Stimulated activated CD4-positive, alpha-beta T cell treated with anti-CD3 and anti-CD28 coated beads, Interleukin-1b, Interleukin-23, amount 100 ng/mL, for 48 hours (primary cell): ENCODE results near the gene KLHL40.

ENCODE experiments used
- DNase-seq: peaks from one replicate; pipeline ENCODE4 v3.0.0-alpha.2; 2020

Gene KLHL40

DNA sequence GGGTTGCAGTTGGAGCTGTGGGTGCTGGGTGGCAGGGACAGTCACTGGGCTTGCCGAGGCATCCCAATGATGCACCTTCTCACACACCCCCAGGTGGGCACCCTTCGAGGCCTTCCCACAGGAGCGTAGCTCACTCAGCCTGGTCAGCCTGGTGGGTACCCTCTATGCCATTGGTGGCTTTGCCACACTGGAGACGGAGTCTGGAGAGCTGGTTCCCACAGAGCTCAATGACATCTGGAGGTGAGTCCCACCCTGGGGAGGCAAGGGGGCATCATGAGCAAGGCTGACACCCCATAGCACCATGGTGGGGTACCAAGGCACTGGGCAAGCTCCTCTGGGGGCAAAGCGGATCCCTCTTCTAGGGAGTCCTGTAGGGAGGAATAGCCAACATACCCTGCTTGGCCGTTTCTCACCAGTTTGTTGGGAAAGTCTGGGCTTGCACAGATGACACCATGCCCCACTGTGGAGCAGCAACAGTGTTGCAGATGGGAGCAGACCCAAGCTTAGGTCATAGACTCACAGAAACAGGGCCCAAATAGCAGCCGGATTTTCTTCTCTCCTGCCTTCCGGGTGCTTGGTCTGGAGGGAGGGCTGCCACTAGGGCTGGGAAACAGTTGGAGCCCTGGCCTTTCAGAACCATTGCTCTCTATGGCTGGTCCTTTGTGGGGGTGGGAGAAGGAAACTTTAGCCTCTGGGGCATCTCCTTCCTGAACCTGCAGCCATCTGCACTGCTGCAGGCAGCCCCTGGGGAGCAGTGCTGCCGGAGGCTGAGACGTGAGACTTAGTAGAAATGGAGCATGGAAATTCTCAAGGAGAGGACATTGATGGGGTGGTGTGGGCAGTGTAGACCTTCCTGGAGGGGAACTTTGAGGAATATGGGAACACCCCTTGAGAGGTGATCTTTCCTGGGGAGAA is 5.7 kb downstream of the KLHL40 start:
- DNase-seq, result no peak

DNA sequence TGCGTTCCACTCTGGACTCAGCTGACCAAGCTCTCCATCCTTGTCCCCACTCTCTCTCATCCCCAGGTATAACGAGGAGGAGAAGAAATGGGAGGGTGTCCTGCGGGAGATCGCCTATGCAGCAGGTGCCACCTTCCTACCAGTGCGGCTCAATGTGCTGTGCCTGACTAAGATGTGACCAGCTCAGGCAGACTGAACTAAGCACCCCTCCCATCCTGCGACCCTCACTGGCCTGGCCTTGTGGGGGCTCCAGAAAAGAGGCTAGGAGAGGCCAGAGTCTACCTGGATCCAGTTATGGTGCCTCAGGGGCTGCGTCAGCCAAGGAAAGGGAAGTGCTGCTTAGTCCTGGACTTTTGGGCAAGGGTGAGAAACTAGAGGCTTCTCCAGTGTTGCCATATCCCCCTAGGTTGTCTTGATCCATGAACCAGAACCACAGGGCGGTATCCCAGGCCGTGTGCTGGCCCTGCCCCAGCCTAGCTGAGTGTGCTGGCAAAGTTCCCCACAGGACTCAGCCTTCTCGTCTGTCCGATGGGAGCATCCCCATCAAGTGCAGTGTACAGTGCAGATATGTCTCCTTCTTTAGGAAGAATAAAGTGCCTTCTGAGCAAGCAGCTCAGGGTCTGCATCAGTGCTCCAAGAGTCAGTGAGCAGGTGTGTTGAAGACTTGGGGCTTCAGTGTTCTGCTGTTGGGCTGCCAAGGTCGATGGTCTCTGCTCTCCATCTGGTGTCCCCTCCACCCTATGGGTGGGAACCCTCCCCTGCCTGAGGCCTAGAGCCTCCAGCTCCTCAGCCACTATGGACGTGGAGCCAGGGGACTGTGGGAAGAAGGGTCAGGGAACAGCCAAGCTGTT is 6.7 kb downstream of the KLHL40 start:
- DNase-seq, result no peak

DNA sequence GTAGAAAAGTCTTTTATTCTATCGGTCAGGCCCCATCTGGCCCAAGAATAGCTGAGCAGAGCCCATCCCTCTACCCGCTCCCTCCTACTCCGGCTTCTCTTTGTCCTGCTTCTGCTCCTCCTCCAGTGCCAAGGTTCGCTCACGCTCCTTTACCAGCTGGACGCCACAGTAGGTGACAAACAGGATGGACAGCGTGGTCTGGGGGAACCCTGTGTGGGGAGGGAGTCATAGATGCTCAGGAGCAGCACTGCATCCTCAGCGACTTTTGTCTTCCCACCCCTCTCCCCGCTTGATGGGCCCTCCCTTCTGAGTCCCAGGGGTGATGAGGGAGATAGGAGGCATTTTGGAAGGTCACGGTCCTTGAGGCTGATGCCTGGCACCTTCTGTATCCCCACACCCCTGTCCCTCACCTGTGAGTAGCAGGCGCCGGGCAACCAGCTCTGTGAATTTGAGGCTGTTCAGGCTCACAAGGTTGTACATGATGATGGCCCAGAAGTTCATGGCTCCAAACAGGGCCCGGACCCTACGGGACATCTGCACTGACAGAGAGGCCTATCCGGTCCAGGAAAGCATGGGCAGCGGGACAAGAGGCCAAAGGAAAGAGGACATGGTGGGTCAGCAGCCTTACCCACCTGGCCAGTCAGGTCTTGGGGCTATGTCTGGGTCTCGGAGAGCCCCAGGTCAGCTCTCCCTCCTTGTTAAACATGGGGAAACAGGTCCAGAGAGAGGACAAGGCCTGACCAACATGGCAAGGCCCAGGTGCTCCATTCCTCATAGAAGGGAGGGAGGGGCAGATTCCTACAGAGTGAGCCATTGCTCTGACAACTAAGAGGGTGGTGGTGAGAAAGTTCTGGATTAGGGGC is 7.6 kb downstream of the KLHL40 start:
- DNase-seq, result no peak

DNA sequence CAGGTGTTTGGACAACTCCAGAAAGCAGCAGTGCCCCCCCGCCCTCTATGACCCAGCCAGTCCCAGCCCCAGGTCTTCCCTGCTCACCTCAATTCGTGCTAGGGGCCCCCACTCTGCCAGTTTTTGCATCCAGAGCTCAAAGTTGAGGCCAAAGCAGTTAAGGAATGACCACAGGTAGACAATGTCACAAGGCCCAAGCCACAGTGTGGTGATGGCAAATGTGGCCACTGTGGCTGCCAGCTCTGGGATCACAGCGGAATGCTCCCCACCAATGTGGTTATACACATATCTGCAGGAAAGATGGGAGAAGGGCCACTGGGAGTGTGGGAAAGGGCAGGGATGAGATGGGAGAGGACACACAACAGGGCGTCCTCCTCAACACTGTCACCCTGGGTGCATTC is 8.2 kb downstream of the KLHL40 start:
- no peak for DNase-seq

DNA sequence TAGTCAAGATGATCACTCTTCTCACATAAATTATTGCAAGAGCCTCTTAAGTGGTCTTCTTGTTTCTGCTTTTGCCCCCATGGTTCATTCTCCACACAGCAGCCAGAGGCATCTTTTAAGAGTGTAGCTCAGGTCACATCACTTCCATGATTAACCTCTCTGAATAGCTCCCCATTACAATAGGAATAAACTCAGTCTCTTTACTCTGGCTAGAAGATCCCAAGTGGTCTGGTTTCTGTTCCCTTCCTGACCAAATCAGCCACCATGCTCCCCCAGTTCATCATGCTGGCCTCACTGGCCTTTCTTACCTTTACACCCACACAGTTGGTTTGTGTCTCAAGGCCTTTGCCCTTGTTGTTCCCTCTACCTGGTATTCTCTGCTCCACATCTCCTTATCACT is 9.0 kb downstream of the KLHL40 start:
- DNase-seq, result no peak

DNA sequence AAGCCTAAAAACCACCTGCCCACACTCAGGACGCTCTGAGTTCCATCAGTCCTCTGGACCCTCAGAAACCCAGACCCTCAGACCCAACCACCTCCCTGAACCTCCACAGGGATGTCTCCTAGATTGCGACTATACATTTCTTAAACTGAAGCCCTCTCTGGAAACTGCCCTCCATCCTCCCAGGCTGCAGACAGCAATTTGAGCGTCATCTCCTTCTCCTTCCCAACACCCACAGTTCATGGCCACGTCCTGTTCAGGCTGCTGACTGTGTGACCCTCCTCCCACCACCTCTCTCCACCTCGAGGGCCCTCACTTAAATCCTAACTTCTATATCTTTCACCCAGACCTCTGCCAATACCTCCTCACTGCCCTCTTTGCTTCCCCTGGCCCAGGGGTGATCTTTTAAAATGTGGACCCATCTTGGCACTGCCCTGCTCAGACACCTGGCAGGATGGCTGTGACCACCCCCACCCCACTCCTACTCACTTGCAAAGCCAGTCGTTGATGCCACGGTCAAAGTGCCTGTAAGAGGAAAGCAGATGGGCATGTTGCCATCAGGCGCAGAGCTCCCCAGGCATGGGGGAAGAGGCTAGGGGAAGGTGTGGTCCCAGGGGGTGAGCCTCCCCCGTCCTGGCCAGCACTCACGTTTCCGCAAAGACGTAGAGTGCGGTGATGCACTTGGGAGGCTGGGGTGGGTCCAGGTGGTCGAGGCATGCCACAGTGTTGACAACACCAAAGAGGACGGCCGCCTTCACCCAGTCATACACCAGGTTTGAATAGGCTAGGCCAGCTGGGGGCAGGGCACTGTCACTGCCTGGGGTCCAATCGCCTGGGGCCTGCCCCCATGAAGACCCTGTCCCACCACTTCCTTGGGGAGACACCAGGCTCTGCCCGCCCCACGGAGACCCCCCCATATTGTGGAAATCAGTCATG is 11.3 kb downstream of the KLHL40 start:
- DNase-seq, result no peak

DNA sequence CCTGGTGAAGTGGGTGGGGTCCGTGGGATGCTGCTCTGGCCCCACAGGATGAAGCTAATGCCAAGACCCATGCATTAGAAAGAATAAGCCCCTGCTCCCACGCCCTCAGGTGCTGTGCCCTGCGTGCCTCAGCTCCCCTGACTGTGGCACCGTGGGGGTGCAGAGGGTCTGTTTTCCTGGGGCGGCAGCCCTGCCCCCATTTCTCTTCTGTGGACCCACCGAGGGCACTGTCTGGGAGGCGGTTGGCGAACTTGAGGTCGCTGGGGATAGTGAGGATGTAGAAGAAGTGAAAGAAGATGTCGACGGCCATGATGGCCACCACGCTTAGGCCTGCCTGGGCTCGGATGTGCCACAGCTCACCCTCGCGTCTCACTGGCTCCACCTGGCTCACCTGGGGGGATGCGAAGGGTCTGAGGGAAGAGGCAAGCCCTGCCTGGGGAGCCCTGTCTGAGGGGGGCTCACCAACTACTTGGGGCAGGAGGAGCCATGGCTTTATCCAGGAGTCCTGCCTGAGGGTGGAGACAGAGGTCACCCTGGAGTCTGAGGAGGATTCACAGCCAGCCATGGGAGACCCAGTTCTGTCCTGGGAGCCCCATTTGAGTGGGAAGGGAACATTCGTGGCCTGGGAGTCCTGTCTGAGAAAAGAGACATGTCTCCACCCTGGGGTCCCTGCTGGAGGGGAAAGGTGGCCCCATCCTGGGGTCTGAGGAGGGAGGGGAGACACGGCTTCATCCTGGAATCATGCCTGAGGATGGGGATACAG is 12.1 kb downstream of the KLHL40 start:
- DNase-seq, result no peak

DNA sequence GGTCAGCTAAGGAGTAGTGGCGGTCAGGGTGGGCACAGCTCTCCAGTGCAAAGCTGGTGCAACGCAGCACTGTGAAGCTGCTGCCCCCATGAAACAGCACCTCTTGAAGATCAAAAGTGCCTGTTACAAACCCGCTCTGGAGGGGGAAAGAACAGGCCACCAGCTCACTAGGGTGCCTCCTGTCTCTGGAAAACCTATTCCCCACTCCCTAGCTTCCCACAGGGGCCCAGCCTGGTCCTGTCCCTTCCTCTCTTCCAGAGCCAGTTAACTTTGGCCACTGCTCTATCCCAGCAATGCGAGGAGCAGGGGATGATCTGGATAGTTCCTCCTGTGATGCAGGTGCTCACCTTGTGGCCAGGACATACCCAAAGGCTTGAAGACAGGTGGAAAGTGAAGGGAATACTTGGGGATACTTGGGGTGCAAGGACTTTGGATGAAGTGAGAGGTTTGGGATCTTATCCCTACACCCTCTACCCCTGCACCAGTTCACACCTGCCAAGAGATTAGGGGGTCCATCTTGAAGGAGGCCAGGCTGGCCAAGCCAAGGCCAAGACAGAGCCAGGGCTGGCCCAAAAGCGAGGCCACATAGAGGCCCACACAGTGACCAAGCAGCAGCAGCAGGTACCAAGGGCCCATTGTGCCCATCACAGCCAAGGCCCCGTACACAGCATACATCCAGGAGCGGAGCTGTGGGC is 13.0 kb downstream of the KLHL40 start:
- DNase-seq, result no peak

DNA sequence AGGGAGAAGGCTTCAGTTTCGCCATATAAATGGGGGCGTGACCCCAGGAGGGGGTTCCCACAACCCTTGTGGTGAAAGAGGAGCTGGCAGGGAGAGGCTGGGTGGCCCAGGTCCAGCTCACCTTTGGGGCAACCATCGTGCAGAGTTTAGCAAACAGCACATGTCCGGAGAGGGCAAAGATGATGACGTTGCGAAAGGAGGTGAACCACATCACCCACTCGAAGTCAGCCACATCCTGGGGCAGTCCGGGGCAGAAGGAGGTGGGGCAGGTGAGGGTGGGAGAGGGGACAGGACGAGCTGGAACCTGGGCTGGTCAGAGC is 13.5 kb downstream of the KLHL40 start:
- DNase-seq, result no peak

DNA sequence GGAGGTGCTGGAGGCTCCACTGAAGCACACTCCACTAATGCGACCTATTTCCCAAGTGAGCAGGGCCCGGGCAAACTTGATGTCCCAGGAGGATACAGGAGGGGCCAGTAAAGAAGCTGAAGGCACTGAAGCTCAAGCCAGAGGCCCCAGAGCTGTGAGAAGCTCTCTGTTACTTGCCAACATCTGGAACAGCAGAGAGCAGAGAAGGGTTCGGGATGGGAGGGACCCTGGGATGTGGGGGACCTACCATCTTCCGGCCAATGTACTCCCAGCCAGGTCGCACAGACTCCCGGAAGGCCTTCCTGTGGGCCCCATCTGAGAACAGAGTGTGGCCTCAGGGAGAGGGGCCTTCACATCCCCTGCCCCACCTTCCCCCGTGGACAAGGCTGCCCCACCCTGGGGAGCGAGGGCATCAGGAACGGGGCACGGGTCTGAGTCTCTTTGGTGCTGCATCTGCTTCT is 14.2 kb downstream of the KLHL40 start:
- DNase-seq, result no peak

DNA sequence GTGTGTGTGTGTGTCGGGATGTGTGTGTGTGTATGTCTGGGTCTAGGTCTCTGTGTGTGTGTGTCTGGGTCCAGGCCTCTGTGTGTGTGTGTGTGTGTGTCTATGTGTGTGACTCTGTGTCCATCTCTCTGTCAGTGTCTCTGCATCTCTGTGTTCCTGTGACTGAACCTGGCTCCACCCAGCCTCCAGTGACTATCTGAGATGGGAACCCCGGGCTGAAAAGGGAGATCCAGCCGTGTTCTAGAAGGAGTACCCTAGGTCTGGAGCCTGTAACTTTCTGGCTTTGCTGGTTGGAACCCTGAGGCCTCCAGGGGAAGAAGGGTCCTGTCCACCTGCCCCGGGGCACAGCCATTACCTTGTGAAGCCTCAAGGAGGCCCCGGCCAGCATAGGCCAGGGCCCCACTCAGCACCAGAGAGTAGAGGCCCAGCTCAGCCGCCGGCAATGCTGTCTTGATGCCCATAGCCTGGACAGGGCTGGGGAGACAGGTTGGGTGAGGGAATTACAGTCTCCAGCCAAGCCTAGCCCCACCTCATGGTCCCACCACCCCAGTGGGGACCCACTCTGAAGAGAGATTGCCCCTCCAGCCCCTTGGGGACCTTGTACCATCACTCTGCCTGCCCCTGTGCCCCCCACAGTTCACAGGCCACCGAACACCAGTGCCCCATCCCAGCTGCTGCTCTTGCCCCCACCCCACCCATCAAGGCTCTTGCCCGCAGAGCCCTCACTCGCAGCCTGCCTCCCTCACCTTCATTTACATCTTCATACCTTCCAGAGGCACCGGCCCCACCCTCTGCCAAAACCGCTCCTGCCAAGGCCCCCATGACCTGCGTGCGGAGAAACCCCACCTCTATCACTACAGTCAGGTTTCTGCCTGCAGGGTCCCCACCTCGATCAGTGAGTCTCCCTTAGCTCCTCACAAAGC is 15.3 kb downstream of the KLHL40 start:
- DNase-seq, result no peak

DNA sequence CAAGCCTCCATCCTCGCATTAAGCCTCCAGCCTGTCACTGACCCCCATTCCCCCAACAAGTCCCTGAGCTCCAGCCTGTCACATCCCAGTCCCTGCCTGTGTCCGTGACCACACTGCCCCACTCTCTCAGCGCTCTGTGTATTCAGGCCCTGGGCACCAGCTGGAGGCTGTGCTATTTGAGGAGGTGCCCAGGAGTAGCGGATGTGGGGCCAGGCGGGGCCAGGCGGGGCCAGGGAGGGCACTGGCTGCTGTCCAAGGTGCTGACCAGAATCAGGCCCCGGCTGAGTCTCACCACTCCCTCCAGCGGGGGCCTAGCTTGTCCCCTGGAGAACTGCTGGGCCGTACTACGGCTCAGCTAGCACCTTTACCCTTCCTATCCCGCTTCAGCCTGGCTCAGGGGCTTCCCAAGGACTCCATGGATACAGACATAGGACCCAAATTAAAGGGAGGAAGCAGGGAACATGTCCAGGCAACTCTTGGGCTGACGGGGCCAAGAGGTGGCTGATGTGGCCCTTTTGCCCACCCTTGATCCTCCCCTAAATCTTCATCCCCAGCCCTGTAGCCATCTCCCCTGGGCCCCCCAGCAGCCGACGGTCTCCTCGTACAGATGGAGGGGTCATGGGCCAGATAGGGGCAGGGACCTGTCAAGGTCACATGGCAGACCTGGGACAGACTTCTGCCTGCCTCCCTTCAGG is 16.2 kb downstream of the KLHL40 start:
- peak; percentile 47 for DNase-seq

DNA sequence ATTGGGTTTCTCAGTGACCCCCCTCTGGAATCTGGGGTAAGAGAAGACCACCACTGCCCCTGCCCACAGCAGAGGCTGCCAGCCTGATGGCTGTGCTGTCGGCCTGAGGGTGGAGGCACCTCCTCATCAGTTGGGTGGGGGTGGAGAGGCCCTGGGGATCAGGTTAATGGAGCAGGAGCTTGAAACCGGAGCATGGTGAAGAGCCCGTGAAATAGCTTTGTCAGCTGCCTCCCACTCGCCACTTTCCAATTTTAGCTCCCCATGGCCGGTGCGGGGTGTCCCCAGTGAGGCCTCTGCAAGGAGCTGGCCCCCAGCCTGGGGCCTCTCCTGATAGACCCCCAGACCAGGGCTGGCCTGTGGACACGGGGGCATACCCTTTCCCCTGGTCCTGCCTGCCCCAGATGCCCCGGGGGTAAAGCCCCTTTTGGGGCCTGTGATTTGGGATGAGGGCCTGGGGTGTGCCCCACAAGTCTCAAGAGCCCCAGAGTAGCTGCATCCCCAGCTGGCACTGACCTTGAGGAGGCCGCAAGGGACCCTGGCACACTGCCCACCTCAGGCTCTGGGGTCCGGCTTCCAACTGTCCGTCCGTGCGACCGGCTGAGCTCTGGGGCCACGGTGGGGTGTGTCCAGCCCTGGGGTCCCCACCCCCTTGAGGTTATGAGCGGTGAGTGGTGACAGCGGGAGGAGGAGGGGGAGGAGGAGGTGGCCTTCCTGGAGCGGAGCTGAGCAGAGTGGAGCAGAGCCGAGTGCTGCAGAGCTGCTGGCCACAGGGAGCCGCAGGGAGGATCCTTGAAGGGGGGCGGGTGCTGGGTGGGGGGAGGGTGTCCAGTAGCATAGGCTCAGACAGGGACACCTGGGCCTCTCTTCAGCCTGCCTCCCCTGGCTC is 17.0 kb downstream of the KLHL40 start, which contains the start of gene HHATL:
HHATL (minus strand) TSS at position 733 of the 886 bp plus-strand sequence. CDS start 1,972 bp downstream, outside the sequence.
- DNase-seq, result no peak

DNA sequence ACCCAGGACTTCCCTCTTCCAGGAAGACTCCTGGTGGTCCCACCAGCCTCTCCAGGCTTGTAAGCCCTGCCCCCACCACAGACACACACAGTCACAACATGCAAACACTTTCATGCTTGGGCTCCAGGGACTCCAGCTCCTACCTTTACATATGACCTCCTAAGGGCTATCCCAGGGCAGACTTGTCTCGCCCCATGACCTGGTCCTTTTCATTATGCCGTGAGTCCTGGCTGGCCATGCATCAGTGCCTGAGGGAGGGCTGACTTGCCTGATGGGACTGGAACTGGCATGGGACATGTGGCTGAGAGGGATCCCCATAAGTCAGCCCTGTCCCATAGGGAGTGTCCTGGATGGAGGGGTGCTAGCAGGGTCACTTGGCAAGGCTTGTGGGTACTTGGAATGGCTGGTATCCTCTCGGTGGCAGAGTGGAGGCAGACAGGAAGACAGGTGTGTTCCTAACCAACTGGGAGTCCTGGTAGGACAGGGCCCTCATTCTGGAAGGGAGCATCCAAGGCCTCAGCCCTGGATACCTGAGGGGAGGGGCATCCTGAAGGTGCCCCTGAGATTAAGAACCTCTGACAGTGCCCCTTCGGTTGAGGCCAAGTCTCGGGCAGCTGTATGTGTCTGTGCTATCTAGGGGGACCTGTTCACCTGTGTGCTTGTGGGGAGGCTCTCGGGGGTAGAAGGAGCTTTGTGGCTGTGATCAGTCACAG is 17.8 kb downstream of the KLHL40 start:
- DNase-seq, result no peak

DNA sequence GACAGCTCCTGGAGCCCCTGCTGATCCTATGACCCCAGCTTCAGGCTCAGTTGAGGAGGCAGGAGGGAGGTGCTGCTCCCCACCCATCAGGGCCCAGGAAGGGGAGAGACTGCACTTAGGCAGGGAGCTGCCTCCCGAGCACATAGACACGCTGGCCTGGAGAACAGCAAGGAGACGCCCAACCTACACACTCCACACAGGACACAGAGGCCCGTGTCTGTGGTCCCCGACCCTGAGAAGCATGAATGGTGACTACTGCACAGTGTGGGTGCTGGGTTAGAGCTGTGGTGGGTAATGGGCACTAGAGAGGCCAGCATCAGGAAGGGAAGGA is 18.3 kb downstream of the KLHL40 start:
- DNase-seq, result no peak

DNA sequence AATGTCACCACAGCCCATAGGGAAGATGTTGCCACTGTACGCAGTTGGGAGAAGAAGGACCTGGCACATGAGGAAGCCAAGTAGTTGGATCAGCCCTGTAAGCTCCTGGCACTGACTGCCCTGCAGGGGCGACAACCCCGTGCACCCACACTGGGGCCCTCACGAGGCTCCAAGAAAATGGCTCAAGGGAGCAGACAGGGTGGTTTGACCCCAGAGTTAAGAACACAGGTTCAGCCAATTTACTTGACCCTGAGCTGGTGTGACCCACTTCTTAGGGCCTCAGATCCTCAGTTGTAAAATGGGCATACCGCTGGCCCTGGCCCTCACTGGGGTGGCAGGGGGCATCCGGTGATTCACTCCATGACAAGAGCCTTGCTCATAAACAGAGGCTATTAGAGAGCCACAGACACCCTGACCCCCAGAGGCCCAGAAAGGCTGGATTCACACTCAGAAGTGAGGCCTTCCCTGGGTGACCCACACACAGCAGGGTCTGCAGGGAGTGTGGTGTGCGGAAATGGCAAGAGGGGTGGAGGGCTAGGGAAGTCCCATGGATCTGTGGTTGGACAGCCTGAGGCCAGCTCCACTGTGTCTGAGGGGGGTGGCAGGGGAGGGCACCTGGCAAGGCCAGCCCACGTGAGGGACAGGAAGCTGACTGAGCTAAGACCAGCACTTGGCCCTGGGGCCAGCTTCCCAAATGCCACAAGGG is 19.0 kb downstream of the KLHL40 start:
- no peak for DNase-seq
